ENCODE results near the gene TEX14. TPM values are rescaled to one million over a fixed set of nuclear protein-coding genes. Genes with fewer than 3 reads are reported as not detected.
"Not testable (repeated sequence)": the region's sequence is repeated elsewhere in the genome, so short reads cannot be mapped to it uniquely, and the experiment has no call there.

Gene TEX14
- total and polyA plus RNA-seq, 9 donors, result 0.11 to 1.0 (median 0.34) TPM

DNA sequence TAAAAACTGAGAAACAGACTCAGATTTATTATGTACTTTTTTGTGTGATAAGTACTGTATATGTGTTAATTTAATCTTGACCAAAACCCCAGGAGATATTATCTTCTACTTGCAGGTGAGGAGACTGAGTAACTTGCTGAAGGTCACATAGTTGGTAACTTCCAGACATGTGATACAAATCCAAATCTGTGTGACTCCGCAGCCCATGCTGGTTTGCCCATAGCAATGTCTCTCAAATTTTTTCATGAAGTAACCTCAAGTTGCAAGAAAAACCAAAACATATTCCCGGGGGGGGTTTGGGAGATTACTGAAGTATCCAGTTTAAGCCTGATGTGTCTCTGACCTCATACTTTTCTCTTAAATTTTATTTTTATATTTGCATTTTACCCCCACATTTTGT is 3.3 kb downstream of the TEX14 start:
- TF ChIP-seq POLR2A (IDR thresholded peaks at IDR 0.05), result no peak
- no peak for TF ChIP-seq EP300 (IDR thresholded peaks at IDR 0.05)
- TF ChIP-seq, protein P1, sequence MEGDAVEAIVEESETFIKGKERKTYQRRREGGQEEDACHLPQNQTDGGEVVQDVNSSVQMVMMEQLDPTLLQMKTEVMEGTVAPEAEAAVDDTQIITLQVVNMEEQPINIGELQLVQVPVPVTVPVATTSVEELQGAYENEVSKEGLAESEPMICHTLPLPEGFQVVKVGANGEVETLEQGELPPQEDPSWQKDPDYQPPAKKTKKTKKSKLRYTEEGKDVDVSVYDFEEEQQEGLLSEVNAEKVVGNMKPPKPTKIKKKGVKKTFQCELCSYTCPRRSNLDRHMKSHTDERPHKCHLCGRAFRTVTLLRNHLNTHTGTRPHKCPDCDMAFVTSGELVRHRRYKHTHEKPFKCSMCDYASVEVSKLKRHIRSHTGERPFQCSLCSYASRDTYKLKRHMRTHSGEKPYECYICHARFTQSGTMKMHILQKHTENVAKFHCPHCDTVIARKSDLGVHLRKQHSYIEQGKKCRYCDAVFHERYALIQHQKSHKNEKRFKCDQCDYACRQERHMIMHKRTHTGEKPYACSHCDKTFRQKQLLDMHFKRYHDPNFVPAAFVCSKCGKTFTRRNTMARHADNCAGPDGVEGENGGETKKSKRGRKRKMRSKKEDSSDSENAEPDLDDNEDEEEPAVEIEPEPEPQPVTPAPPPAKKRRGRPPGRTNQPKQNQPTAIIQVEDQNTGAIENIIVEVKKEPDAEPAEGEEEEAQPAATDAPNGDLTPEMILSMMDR (IDR thresholded peaks at IDR 0.05), result no peak
- DNase-seq, result no peak
- Histone ChIP-seq H3K9me3 (no peaks in the 10 kb centered on the region), H3K27me3 (no peaks in the 10 kb centered on the region), H3K36me3 (no peaks in the 10 kb centered on the region), H3K4me1 (ENCODE audit: insufficient read depth) (peaks cover 2% of the 10 kb centered on the region), H3K4me3 (no peak overlapping the region), H3K27ac (no peak overlapping the region)
- intact Hi-C loops (cut with DNase I), result no loop called here
- 69 to 81% (median 70%) methylated on average over 2 of the region's 2 CpGs for WGBS, 3 donors

DNA sequence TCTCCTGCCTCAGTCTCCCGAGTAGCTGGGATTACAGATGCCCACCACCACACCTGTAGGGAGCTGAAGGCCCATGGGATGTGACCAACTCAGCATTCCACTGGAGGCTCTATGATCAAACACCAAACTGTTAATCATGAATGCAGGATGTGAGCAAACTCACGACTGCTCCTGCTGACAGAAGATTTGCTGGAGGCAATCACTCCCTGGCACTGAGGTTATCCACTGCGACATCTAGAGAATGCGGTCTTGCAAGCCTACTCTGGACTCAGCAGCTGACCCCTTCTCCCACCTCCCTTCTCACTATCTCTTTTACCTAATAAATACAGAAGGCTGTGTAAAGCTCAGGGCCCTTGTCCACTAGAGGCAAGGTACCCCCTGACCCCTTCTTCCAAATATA is 4.9 kb downstream of the TEX14 start:
- Histone ChIP-seq H3K36me3 (no peaks in the 10 kb centered on the region), H3K4me3 (no peak overlapping the region), H3K9me3 (no peaks in the 10 kb centered on the region), H3K4me1 (ENCODE audit: insufficient read depth) (no peaks in the 10 kb centered on the region), H3K27ac (no peak overlapping the region), H3K27me3 (no peaks in the 10 kb centered on the region)
- intact Hi-C loops (cut with DNase I), result no loop called here
- TF ChIP-seq, protein P1 (IDR thresholded peaks at IDR 0.05), result no peak
- TF ChIP-seq EP300 (IDR thresholded peaks at IDR 0.05) (no peak), POLR2A (IDR thresholded peaks at IDR 0.05) (no peak)
- DNase-seq, result no peak
- WGBS, 3 donors, result 26 to 39% (median 38%) methylated on average over 4 of the region's 4 CpGs

DNA sequence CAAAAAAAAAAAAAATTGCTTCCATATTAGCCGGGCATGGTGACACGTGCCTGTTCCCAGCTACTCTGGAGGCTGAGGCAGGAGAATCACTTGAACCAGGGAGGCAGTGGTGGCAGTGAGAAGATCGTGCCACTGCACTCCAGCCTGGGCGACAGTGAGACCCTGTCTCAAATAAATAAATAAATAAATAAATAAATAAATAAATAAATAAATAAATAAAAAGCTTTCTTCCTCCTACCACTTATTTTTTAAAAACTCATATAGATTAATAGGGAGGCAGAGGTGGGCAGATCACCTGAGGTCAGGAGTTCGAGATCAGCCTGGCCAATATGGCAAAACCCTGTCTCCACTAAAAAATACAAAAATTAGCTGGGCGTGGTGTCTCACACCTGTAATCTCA is 7.4 kb downstream of the TEX14 start:
- WGBS, 3 donors, result 85 to 90% (median 87%) methylated on average over 6 of the region's 6 CpGs

DNA sequence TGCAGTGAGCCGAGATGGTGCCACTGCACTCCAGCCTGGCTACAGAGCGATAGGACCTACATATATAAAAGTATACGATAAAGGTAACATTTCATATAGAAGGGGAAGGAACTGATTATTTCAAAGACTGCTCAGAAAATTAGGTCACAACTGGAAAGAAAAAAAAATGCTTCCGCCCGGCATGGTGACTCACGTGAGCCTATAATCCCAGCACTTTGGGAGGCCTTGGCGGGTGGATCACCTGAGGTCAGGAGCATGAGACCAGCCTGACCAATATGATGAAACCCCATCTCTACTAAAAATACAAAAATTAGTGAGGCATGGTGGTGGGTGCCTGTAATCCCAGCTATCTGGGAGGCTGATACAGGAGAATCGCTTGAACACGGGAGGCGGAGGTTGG is 7.8 kb downstream of the TEX14 start:
- DNase-seq, result no peak
- H3K4me3 ChIP-seq, result no peak overlapping the region
- H3K9me3 ChIP-seq, result no peaks in the 10 kb centered on the region
- intact Hi-C loops (cut with DNase I), result no loop called here
- TF ChIP-seq, protein P1 (IDR thresholded peaks at IDR 0.05), result no peak
- no peak for TF ChIP-seq POLR2A (IDR thresholded peaks at IDR 0.05)
- TF ChIP-seq EP300 (IDR thresholded peaks at IDR 0.05), result no peak
- no peak overlapping the region for H3K27ac ChIP-seq
- no peaks in the 10 kb centered on the region for H3K27me3 ChIP-seq
- H3K4me1 ChIP-seq (ENCODE audit: insufficient read depth), result no peaks in the 10 kb centered on the region
- H3K36me3 ChIP-seq, result no peaks in the 10 kb centered on the region
- 80 to 92% (median 87%) methylated on average over 10 of the region's 10 CpGs for WGBS, 3 donors

More for the DNA sequence above, 7.4 kb downstream of the TEX14 start:
- H3K27ac ChIP-seq; intact Hi-C loops (cut with DNase I); H3K27me3 ChIP-seq; H3K9me3 ChIP-seq; H3K4me1 ChIP-seq (ENCODE audit: insufficient read depth); H3K4me3 ChIP-seq; DNase-seq; H3K36me3 ChIP-seq: not testable (repeated sequence)

DNA sequence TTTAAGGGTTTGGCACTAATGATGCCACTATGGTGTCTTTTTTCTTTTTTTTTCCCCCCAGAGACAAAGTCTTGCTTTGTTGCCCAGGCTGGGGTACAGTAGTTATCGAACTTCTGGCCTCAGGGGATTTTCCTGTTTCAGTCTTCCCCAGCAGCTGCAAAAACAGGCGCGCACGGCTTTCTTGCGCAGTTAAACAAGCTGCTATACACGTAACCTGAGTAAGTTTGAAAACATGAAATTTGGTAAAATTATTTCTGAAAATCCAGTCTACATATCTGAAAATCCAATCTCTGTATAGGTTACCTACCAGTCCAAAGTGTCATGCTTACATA is 11.8 kb downstream of the TEX14 start:
- WGBS, 3 donors, result 79 to 92% (median 84%) methylated on average over 6 of the region's 6 CpGs
- H3K4me3 ChIP-seq, result no peak overlapping the region
- no peak for DNase-seq
- no peak overlapping the region for H3K27ac ChIP-seq
- TF ChIP-seq, protein P1 (IDR thresholded peaks at IDR 0.05), result no peak
- TF ChIP-seq POLR2A (IDR thresholded peaks at IDR 0.05) (no peak), EP300 (IDR thresholded peaks at IDR 0.05) (no peak)
- no peaks in the 10 kb centered on the region for H3K36me3 ChIP-seq
- no peaks in the 10 kb centered on the region for H3K4me1 ChIP-seq (ENCODE audit: insufficient read depth)
- no peaks in the 10 kb centered on the region for H3K27me3 ChIP-seq
- no peaks in the 10 kb centered on the region for H3K9me3 ChIP-seq
- intact Hi-C loops (cut with DNase I), result no loop called here

All from ovary (tissue), 9 donors.